HCT116 (cell line): Measurements from ENCODE around the gene RGL3. TPM values are rescaled to one million over a fixed set of nuclear protein-coding genes. Genes with fewer than 3 reads are reported as not detected.

Experiments used
- ATAC-seq: fragments of 200-7000 bp; cut with Tn5 transposase; 2 replicates; pipeline ENCODE4 v1.9.1; 2020; ENCODE audit warnings: mild to moderate bottlenecking, moderate library complexity
- BruUV-seq: library from RNA; stranded (reverse); fragments of 400-500 nt; replicated peaks from 2 replicates; lab custom pipeline; 2021; lab: Mats Ljungman, UMichigan
- CTCF ChIA-PET: fragments of 300-600 bp; sonication (Branson Sonifier 250); formaldehyde crosslinking; loops from one replicate; lab custom pipeline; 2021; ENCODE audit warnings: antibody characterized with exemption; lab: Charles Lee
- POLR2A ChIA-PET: fragments of 300-600, 350-600 bp; sonication (Branson Sonifier 250); formaldehyde crosslinking; loops from one replicate; lab custom pipeline; 2021; ENCODE audit warnings: antibody characterized with exemption; lab: Charles Lee
- RAD21 ChIA-PET, 2 experiments: fragments of 300-600 bp; sonication (Branson Sonifier 250); formaldehyde crosslinking; loops; one replicate each; lab custom pipeline; 2023; ENCODE audit warnings: low total read pairs in 2 of 2; ENCODE audit not compliant: uncharacterized antibody in 2 of 2, unreplicated experiment in 2 of 2, low non-redundant PET in 1 of 2; lab: Charles Lee
- DNase-seq: peaks from one replicate; pipeline ENCODE4 v3.0.0-alpha.2; 2010; ENCODE audit warnings: low read depth, low spot score
- H2AFZ ChIP-seq: fragments of 200-600 bp; shearing (Covaris generic), sonication (generic); 2 replicates; pipeline ENCODE4 v1.6.1; 2017; ENCODE audit warnings: low read depth, mixed run types, mixed read lengths, antibody characterized with exemption, low read length; ENCODE audit not compliant: poor library complexity, severe bottlenecking
- H3K27ac ChIP-seq: 2 replicates; pipeline ENCODE4 v1.5.1; 2012; ENCODE audit warnings: low read depth, low read length
- H3K27me3 ChIP-seq: fragments of 200-600 bp; sonication (generic); 2 replicates; pipeline ENCODE4 v1.6.1; 2016; ENCODE audit warnings: mixed run types, low read length, mixed read lengths; ENCODE audit not compliant: insufficient read depth
- H3K36me3 ChIP-seq, 2 experiments: fragments of 200-500 bp in 1 of 2; fragments of 200-600 bp in 1 of 2; sonication (Bioruptor generic) in 1 of 2; sonication (generic) in 1 of 2; 2 replicates each; pipeline versions ENCODE4 v1.5.1 to v1.6.1; 2014 to 2016; ENCODE audit warnings: low read length in 2 of 2, inconsistent platforms in 1 of 2, mixed read lengths in 1 of 2, mixed run types in 1 of 2; ENCODE audit not compliant: insufficient read depth in 2 of 2, control insufficient read depth in 1 of 2
- H3K4me1 ChIP-seq, 2 experiments: fragments of 200-600 bp in 1 of 2; sonication (generic) in 1 of 2; 2 replicates each; pipeline versions ENCODE4 v1.5.1 to v1.6.1; 2012 to 2017; ENCODE audit warnings: low read length in 2 of 2, inconsistent platforms in 1 of 2, mild to moderate bottlenecking in 1 of 2, mixed read lengths in 1 of 2, mixed run types in 1 of 2, moderate library complexity in 1 of 2; ENCODE audit not compliant: insufficient read depth in 2 of 2, control insufficient read depth in 1 of 2
- H3K4me2 ChIP-seq: fragments of 200-600 bp; sonication (generic); 2 replicates; pipeline ENCODE4 v1.6.1; 2017; ENCODE audit warnings: mixed run types, low read length, mixed read lengths
- H3K4me3 ChIP-seq, 2 experiments: fragments of 200-600 bp in 1 of 2; sonication (generic) in 1 of 2; replicated peaks in 1 of 2; 2 replicates each; pipeline ENCODE4 v1.5.1; 2011 to 2016; ENCODE audit warnings: low read length in 2 of 2, control low read depth in 1 of 2, low read depth in 1 of 2, mild to moderate bottlenecking in 1 of 2, mixed read lengths in 1 of 2, mixed run types in 1 of 2
- H3K79me2 ChIP-seq: fragments of 200-600 bp; sonication (generic); 2 replicates; pipeline ENCODE4 v1.6.1; 2017; ENCODE audit warnings: mild to moderate bottlenecking, mixed run types, low read length, moderate library complexity, mixed read lengths; ENCODE audit not compliant: insufficient read depth
- H3K9ac ChIP-seq: fragments of 200-600 bp; sonication (generic); 2 replicates; pipeline ENCODE4 v1.6.1; 2016; ENCODE audit warnings: low read length, mixed read lengths
- H3K9me2 ChIP-seq: fragments of 200-600 bp; sonication (generic), shearing (Covaris generic); 2 replicates; pipeline ENCODE4 v1.6.1; 2017; ENCODE audit warnings: mixed run types, mild to moderate bottlenecking, moderate library complexity; ENCODE audit not compliant: insufficient read depth
- H3K9me3 ChIP-seq, 2 experiments: fragments of 200-500 bp in 1 of 2; fragments of 200-600 bp in 1 of 2; sonication (Bioruptor generic) in 1 of 2; sonication (generic) in 1 of 2; 2 replicates each; pipeline ENCODE4 v1.6.1; 2014 to 2017; ENCODE audit warnings: low read length in 2 of 2, mixed read lengths in 2 of 2, inconsistent platforms in 1 of 2, low read depth in 1 of 2, mild to moderate bottlenecking in 1 of 2, mixed run types in 1 of 2, moderate library complexity in 1 of 2; ENCODE audit not compliant: control insufficient read depth in 1 of 2, insufficient read depth in 1 of 2
- H4K20me1 ChIP-seq: fragments of 200-600 bp; sonication (generic), shearing (Covaris generic); 2 replicates; pipeline ENCODE4 v1.6.1; 2017; ENCODE audit warnings: mixed run types, mild to moderate bottlenecking, moderate library complexity; ENCODE audit not compliant: insufficient read depth
- CEBPB ChIP-seq: IDR thresholded peaks from 2 replicates; pipeline ENCODE4 v1.6.1; 2012; ENCODE audit warnings: low read depth
- ELF1 ChIP-seq: IDR thresholded peaks from 2 replicates; pipeline ENCODE4 v1.6.1; 2012; ENCODE audit warnings: low read depth, borderline replicate concordance
- JUND ChIP-seq: IDR thresholded peaks from 2 replicates; pipeline ENCODE4 v1.6.1; 2012
- POLR2AphosphoS5 ChIP-seq: IDR thresholded peaks from 2 replicates; pipeline ENCODE4 v1.6.1; 2011; ENCODE audit warnings: mild to moderate bottlenecking, low read depth, low read length, moderate library complexity
- RAD21 ChIP-seq: IDR thresholded peaks from 2 replicates; pipeline ENCODE4 v1.6.1; 2012; ENCODE audit warnings: low read depth, mild to moderate bottlenecking
- ZNF274 ChIP-seq: fragments of 200-500 bp; sonication (Bioruptor generic); IDR thresholded peaks from 2 replicates; pipeline ENCODE4 v1.6.1; 2014; ENCODE audit warnings: mild to moderate bottlenecking, low read depth, low read length, inconsistent platforms
- intact Hi-C: fragments of 100-400 bp; cut with micrococcal nuclease; formaldehyde crosslinking; loops from 2 replicates; pipeline ENCODE4 v1.10.0; 2022
- total RNA-seq: library from RNA; stranded (reverse); gene quantifications from one replicate; pipeline ENCODE4 v1.2.1, GENCODE V29; 2021; ENCODE audit not compliant: unreplicated experiment
- TF ChIP-seq, protein P1 (sequence below): IDR thresholded peaks from 2 replicates; pipeline ENCODE4 v1.6.1; 2012
- TF ChIP-seq, protein P2 (sequence below): IDR thresholded peaks from 2 replicates; pipeline ENCODE4 v1.6.1; 2012

RGL3 gene
- total RNA-seq, 1 experiment from 2014 or later = 99.2 TPM

DNA sequence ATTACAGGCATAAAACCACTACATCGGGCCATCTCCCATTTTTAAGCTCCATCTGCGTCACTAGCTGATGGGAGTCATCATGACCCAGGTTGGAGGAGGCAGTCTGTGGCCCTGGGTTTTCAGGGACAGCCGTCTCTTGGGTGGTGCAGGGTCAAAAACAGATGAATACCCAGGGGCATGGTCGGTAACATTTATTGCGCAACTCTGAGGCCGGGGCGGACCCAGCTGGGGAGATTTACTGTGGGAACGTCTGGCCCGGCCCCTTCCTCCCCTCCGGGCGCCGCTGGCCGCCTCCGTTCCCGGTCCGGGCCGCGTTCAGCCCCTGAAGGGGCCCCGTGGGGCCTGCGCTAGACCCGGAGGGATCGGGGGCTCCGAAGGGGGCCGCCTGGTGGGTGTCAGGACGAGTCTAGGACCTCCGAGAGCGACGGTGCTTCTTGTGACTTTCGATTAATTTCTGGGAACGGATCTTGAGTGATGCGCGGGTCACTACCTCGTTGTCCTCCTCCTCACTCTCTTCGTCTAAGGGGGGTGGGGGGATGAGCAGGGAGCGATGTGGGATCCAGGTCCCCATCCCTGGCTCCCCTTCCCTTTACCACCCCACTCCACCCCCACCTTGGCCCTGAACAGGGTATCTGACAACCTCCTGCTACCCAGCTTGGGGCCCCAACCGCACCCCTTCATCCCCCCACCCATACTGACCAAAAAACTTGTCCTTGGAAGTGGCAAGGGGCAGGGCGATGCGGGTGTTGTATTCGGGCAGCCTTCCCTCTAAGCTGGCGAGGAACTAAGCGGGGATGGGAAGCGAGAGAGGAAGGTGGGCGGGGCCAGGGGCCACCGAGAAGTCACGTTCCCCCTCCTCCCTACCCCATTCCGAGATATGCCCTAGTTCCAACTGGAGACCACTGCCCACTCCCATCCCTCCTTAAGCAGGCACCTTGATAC lies 1.6 kb upstream of the RGL3 start:
- CTCF ChIA-PET = interaction anchor here (1.6 to 2.8 kb wide), 3 partner anchors 14 to 39 kb away, joined by 5 to 40 read pairs (median 6); partner anchors contain the start of genes EPOR, ODAD3 and PRKCSH
- Histone ChIP-seq H3K9me2 (no peaks in the 10 kb centered on the region), H3K79me2 (no peaks in the 10 kb centered on the region), H3K9me3 (no peaks in the 10 kb centered on the region), H4K20me1 (no peaks in the 10 kb centered on the region), H3K36me3 (peaks cover 0 to 1% of the 10 kb centered on the region in 2 experiments; a peak in 1 of 4 replicates), H3K27me3 (no peaks in the 10 kb centered on the region), H3K4me2 (no peak overlapping the region), H3K27ac (no peak overlapping the region), H3K4me3 (no peak overlapping the region), H3K4me1 (peaks cover 9 to 16% of the 10 kb centered on the region in 2 experiments), H2AFZ (no peak overlapping the region), H3K9ac (no peak overlapping the region)
- POLR2A ChIA-PET = interaction anchor here (0.9 to 3.1 kb wide), 3 partner anchors 15 to 39 kb away, joined by 3 to 12 read pairs (median 6); partner anchors contain the start of genes EPOR and PRKCSH
- DNase-seq (no peak), ATAC-seq (no peak)
- no peak for TF ChIP-seq JUND
- no peak for TF ChIP-seq ZNF274
- TF ChIP-seq ELF1 = no peak
- no peak for TF ChIP-seq CEBPB
- TF ChIP-seq POLR2AphosphoS5 = no peak
- TF ChIP-seq, protein P1, sequence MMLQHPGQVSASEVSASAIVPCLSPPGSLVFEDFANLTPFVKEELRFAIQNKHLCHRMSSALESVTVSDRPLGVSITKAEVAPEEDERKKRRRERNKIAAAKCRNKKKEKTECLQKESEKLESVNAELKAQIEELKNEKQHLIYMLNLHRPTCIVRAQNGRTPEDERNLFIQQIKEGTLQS = no peak
- no peak for TF ChIP-seq RAD21
- TF ChIP-seq, protein P2, sequence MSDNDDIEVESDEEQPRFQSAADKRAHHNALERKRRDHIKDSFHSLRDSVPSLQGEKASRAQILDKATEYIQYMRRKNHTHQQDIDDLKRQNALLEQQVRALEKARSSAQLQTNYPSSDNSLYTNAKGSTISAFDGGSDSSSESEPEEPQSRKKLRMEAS = no peak
- no TSS peak for BruUV-seq
- intact Hi-C loops = no loop called here
- RAD21 ChIA-PET = interaction anchor here in 1 of 2 experiments (0.6 kb wide), 1 partner anchor 76 kb away, joined by 3 read pairs; no protein-coding TSS in a partner anchor
